ENCODE results near the gene CCDC15.
"Not testable (repeated sequence)": the region's sequence is repeated elsewhere in the genome, so short reads cannot be mapped to it uniquely, and the experiment has no call there.

CCDC15 gene

DNA sequence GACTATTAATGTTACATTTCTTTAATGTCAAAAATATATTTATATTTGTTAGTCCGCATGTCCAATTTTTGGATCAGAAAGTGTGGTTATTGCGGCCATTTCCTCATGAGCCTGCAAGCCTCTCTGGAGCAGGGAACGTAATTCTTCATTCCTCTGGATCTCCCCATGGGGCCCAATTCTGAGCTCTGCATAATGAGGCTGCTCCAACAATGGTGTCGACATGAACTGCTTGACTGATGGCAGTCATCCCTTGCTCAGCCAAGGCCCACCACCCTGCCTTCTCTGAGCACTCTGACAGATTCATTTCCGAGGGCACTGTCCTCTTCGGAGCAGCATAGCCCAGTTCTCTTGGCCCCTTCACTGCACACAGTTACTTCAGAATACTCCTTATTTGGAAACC, 15.0 kb upstream of the CCDC15 start:
- no peak for DNase-seq (ENCODE audit: low read depth in 1 of 2, low spot score in 1 of 2)

DNA sequence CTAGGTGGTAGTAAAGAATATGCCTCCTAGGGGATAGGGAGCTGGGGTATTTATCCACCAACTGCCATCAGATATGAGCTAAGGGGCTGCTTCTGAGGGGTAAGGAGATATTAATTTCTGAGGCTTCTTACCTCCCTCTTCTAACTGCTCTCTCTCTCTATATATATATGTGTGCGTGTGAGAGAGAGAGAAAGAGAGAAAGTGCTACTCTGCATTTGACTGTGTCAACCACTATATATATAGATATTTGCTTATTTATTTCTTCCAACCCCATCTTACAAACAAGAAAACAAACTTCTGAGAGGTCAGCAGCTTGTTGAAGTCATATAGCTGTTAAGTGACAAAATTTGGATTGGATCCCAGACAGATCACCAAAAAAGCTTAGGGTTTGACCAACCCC, 12.3 kb upstream of the CCDC15 start:
- no peak for DNase-seq (ENCODE audit: low read depth in 1 of 2, low spot score in 1 of 2)

DNA sequence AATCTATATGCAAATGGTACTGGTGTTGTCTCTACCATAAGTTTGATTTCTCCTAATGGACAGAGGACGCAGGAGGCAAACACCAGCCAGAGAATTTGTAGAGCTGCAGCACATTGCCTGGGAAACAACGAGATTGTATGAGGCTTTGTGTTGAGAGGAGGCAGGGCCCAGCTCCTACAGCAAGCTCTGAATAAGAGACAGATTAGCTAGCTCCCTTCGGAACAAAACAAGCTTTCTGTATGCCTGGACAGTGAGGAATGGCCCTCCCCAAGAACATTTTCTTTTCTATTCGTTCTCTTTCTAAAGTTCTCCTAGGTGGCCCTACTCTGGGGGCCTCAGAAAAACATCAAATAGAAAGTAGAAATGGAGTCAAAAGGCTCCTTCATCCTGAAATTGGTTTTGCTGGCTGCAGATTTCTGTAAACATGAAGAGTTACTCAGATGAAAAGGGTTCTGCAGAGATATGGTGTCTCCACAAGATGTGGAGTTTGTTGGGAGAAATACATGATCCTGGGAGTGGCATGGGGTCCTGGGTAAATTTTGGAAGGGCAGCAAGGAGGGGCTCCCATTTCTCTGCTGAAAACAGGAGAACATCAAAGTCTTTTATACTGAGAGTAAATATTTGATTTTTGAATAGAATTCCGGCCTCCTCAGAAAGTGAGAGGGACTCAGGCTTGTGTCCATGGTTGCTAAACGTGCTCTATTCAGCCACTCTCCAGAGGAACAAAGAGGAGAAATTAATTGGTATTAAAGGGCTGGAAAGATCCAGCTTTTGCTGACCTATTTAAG, 11.3 kb upstream of the CCDC15 start:
- DNase-seq (ENCODE audit: low read depth in 1 of 2, low spot score in 1 of 2), result no peak

DNA sequence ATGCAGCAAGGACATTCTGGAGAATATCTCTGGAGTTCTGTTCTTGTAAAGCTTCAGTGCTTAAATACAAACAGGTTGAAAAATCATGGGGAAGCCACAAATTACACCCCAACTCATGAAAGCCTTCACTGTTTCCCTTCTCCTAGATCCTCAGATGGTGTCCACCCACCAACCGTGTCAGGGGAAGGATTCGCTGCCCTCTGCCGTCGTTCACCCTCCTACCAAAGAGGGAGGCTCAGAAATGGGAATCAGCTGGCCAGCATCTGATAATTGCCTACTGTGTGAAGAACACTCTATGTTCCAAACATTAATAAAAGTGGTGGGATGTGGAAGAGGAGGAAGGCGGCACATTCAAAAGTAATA, 10.8 kb upstream of the CCDC15 start:
- no peak for DNase-seq (ENCODE audit: low read depth in 1 of 2, low spot score in 1 of 2)

DNA sequence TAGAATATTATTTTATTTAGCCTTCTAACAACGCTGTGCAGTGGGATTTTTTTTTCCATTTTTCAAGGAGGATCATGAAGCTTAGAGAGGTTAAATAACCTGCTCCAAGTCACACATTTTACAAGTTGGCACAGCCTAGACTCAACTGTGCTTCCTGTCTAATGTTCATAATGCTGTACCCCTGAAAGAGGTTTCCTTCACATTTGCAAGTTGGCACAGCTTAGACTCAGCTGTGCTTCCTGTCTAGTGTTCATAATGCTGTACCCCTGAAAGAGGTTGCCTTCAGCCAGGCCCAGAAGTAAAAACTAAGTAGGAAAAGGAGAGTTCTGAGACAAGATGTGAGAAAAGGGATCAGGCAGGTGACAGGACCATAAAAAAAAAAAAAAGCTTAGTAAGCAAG, 10.3 kb upstream of the CCDC15 start:
- no peak for DNase-seq (ENCODE audit: low read depth in 1 of 2, low spot score in 1 of 2)

DNA sequence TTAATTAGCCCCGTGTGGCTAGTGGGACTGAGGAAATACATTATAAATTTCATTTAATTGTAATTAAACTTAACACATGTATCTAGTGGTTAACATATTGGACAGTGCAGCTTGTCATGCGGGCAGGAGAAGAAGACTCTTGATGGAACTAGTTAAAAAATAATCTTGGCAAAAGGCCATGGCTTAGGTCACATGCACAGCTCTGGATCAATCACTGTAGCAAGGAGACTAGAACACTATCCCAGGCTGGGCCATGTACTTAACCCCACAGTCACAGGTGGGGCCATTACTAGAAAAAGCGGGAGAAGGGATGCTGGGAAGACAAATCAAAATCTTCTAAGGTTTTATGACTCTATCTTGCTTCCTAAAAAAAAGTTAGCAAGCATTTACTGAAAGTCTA, 9.4 kb upstream of the CCDC15 start:
- no peak for DNase-seq (ENCODE audit: low read depth in 1 of 2, low spot score in 1 of 2)

DNA sequence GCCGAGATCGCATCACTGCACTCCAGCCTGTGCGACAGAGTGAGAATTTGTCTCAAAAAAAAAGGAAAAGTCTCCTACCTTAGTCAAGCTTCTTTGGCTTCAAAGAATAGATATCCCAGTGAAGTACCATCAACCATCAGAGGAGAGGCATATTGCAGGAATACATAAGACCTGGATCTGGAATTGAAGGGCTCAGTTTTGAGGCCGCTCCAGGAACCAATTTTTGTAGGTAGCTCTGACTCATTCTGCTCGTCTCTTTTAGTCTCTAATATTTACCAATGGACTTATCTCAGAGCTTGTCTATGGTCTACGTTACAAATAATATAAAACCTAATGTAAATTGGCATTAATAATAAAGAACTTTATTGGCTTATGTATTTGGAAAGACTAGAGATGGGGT, 8.2 kb upstream of the CCDC15 start:
- no peak for DNase-seq (ENCODE audit: low read depth in 1 of 2, low spot score in 1 of 2)

DNA sequence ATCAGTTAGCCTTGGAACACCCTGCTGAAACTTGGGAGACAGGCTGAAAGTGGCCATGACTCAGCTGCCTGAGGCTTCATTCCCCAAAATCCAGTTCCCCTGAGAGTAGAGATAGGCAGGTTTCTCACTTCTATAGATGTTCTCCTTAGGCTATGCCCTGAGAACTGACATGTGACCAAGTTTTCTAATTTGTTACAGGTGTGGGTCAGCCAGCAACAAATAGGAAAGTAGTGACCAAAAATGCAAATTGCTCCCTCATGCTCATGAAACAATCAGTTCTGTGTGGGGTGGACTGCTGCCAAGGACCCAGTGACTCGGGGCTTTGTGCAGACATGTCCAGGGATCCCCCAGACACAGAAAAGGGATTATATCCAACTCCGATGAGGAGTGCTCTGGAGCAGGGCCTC, 7.3 kb upstream of the CCDC15 start:
- no peak for DNase-seq (ENCODE audit: low read depth in 1 of 2, low spot score in 1 of 2)

DNA sequence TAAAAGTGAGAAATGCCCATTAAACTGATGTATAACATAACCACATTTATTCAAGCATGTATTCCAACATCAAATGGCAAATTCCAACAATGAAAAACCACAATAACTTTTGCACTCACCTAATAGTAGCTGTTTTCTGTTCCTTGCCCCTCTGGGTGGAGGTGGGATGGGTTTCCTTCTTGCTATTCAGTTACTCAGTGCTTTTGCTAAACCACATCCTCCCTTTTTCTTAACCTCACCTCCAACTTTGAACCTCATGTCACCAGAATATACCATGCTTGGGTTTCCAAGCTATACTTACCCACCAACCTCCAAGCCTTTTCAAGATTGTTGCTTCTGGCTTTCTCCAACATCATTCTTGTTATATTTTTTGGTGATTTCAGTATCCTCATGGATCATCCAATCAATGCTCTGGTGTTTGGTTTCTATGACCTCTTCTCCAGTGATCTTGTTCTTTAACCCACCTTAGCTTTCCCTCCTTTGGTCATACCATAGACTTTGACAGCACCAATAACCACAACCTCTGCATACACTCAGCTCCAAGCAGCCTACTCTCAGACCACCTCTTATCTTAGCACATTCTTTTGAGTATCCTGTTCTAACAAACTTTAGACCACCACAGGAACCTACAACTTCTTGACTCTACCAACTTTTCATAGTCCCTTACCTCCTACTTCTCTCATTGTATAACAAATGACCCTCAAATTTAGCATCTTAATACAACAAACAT, 3.2 kb upstream of the CCDC15 start:
- DNase-seq (ENCODE audit: low read depth in 1 of 2, low spot score in 1 of 2), result no peak

DNA sequence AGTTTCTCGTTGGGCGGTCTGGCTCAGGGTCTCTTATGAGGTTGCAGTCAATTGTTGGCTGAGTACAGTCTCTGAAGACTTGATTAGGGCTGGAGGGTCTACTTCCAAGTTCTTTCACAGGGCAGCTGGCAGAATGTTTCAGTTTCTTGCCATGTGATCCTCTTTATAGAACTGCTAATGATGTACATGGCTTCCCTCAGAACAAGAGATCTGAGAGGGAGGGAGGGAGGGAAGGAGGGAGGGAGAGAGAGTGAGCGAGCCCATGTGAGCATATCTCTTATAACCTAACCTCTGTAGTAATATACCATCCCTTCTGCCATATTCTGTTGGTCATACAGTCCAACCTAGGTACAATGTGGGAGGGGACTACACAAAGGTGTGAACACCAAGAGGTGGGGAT, 2.7 kb upstream of the CCDC15 start:
- DNase-seq (ENCODE audit: low read depth in 1 of 2, low spot score in 1 of 2), result no peak

DNA sequence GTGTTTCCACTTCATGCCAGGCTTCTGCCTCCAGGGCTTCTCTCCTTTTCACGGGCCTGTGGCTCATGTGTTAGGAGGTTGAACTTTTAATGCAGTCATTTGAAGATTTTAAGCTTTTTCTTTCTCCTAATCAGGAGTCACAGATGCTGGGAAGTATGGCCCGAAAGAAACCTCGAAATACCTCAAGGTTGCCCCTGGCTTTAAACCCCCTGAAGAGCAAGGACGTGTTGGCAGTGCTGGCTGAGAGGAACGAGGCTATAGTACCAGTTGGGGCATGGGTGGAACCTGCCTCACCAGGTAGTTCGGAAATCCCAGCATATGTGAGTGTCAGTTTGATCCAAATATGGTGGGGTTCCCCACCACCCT, 571 bp downstream of the CCDC15 start:
- DNase-seq (ENCODE audit: low read depth in 1 of 2, low spot score in 1 of 2), result no peak

DNA sequence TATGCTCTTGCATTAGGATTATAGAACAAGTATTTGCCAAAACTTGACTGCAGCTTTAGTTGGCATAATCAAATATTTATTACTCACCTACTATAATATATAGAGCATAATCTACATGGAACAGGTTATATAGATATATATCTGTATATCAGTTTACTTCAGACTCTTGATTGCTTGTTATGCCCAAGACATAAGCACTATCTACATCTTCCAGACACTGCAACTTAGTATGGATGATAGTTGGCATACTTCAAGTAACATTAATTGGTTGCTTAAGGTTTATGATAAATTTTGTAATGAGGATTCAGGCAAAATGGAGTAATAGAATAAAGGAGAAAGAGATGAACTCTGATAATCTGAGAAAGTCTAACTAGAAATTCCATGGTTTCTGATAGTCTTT, 1.0 kb downstream of the CCDC15 start:
- DNase-seq (ENCODE audit: low read depth in 1 of 2, low spot score in 1 of 2), result no peak

DNA sequence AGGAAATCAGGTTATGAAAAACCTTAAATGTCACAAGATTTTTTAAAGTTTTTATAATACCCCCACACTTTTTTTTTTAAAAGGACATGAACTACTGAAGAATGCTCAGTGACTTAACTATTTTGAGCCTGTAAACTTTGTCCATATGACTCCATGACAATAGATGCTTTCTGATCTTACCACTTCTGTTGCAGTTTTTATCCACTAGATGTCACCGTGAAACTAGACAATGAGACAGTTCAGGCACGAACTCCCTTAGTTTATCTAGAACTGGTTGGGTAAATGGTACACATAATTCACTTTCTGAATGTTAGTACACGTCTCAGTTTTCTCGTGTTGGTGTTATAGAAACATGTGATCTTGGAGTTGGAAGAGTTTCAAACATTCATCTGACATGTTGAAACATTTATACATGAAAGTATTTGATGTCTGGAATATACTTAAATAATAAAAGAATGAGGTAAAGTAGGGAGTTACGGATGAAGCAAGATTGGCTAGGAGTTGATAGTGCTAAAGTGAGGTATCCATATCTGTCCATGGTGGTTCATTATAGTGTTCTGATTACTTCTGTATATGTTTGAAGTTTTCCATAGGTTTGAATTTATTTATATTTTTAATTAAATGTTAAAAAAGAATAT, 8.1 kb downstream of the CCDC15 start:
- DNase-seq (ENCODE audit: low read depth in 1 of 2, low spot score in 1 of 2), result peak in 1 of 2 donors; percentile 25

DNA sequence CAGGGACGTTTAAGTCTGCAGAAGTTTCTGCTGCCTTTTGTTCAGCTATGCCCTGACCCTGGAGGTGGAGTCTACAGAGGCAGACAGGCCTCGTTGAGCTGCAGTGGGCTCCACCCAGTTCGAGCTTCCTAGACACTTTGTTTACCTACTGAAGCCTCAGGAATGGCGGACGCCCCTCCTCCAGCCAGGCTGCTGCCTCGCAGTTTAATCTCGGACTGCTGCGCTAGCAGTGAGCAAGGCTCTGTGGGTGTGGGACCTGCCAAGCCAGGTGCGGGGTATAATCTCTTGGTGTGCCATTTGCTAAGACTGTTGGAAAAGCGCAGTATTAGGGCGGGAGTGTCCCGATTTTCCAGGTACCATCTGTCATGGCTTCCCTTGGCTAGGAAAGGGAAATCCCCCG, 14.2 kb downstream of the CCDC15 start:
- not testable (repeated sequence) for DNase-seq (ENCODE audit: low read depth in 1 of 2, low spot score in 1 of 2)

DNA sequence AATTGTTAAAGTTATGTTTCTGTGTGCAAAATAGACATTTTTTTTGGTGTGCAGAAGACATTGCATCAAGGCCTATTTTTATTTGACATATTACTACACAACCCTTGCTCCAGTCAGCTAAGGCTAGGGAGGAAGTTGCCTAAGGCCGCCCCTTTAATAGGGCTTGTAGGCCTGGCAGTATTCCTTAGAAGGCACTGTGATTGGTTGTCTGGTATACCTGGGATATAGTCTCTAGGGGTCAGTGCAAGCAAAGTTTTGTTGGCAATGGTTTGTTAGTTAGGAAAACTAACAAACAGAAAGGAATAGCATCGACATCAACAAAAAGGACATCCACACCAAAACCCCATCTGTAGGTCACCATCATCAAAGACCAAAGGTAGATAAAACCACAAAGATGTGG, 16.9 kb downstream of the CCDC15 start:
- no peak for DNase-seq (ENCODE audit: low read depth in 1 of 2, low spot score in 1 of 2)

DNA sequence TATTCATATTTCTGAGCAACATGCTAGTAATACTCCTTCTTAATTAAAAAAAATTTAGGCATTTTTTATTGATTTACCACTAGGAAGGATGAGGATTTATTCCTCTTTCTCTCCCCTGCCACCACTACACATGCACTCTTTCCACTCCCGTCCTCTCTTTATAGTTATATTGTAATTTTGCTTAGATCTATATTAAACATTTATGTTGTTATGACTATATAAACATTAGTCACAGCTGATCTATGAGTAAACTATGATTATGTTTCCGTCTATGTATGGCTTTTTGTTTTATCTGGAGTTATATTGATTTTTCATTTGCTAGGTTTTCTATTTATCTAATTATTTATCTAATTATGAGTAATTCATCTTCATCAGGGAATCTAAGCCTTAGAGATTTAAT, 17.8 kb downstream of the CCDC15 start:
- DNase-seq (ENCODE audit: low read depth in 1 of 2, low spot score in 1 of 2), result no peak

DNA sequence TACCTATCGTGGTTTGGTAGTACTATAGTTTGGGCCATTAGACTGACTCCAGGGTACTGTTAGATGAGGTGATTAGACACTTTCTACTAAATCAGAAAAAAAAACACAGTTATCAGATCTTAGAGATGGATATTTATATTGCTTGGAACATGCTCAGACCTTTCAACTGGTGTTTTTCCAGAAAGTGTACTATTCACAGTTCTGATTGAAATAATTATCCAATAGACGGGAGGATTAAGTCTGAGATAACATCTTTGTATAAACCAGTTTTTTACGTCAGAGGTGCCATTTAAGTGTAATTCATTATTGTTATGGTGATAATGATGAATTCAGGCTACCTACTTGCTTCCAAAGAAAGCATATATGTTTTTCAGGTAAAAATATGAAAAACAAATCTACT, 22.5 kb downstream of the CCDC15 start:
- no peak for DNase-seq (ENCODE audit: low read depth in 1 of 2, low spot score in 1 of 2)

DNA sequence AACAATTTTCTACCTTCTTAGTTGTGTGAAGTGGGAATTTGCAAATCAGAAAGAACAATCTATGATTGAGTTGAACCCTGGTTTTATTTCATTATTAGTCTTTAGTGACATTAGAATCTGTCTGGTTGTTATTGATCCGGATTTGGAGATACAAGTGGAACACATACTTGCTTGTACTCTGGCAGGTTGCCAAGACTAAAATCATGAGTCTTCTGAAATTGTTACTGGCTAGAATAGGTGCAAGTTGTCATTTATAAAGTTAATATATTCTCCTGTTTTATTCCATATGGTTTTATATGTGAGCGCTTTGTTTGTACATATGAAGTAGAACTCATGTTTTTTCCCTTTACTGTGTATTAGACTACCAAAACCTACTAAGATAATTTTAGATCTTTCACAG, 23.0 kb downstream of the CCDC15 start:
- DNase-seq (ENCODE audit: low read depth in 1 of 2, low spot score in 1 of 2), result no peak

DNA sequence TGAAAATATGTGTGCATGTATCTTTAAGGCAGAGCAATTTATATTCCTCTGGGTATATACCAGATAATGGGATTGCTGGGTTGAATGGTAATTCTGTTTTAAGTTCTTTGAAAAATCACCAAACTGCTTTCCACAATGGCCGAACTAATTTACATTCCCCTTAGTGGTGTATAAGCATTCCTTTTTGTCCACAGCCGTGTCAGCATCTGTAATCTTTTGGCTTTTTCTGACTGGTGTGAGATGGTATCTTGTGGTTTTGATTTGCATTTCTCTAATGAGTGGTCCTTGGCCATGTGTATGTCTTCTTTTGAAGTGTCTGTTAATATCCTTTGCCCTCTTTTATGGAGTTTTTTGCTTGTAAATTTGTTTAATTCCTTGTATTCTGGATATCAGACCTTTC, 24.3 kb downstream of the CCDC15 start:
- no peak for DNase-seq (ENCODE audit: low read depth in 1 of 2, low spot score in 1 of 2)

DNA sequence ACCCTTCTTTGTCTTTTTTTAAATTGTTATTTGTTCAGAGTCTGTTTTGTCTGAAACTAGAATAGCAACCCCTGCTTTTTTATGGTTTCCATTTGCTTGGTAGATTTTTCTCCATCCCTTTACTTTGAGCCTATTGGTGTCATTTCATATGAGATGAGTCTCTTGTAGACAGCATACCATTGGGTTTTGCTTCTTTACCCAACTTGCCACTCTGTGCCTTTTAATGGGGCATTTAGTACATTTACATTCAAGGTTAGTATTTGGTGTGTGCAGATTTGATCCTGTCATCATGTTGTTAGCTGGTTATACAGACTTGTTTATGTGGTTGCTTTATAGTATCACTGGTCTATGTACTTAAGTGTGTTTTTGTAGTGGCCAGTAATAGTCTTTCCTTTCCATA, 28.0 kb downstream of the CCDC15 start:
- no peak for DNase-seq (ENCODE audit: low read depth in 1 of 2, low spot score in 1 of 2)

DNA sequence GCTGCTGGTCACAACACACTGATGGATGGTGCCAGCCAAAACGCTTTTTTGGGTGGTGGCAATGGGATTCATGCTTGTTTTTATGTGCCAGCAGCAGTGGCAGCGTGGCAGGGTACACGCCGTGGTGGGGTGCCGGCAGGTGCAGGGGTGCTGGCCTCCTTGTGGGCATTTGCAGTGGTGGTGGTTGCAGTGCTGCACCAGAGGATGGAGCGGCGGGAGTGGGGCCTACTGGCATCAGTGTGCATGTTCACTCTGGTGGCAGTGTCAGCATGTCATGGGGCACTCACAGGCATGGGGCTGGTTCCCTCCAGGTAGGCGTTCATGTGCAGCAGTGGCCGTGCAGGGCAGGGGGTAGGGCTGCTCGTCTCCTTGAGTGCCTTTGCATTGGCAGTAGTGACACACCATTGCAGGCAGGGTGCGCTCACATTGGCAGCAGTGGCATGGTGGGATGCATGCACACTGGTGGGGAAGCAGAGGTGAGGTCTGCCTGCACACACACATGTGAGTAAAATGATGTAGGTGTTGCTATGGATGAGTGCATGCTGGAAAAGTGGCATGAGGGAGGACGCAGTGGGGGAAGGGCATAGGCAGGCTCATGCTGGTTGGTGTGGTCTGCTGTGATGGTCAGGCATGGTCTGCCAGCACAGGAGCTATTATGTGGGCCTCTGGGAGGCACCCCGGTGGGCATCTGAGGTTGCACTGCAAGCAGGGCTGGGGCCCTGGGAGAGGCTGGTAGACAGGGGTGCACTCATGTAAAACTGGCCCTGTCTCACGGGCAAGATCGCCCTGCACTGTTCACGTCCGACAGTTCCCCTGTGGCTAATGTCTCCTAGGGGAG, 29.9 kb downstream of the CCDC15 start:
- DNase-seq (ENCODE audit: low read depth in 1 of 2, low spot score in 1 of 2), result no peak

DNA sequence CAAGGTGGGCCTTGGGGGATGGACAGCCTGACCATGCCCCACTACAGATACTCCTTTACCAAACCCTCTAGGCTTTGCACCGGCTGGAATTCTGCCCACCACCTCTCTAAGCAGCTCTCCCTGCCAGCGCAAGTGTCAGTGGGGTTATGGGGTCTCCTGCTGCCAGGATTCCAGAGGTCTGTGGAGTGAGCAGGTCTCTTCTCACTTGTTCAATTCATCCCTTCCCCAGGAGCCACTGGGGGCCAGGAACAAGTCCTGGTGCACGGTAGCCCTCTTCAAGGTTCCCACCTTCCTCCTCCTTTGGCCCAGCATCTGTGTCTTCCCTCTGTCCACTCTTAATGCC, 30.5 kb downstream of the CCDC15 start:
- DNase-seq (ENCODE audit: low read depth in 1 of 2, low spot score in 1 of 2), result no peak

All from activated CD4-positive, alpha-beta T cell treated with anti-CD3 and anti-CD28 coated beads, Interleukin-2, amount 50 U/mL, for 24 hours (primary cell).